H1 (cell line): ENCODE data around the gene ERAP2. TPM values are rescaled to one million over a fixed set of nuclear protein-coding genes. Genes with fewer than 3 reads are reported as not detected.

ENCODE experiments used
- CTCF ChIA-PET: fragments of 300-600 bp; sonication (Branson Sonifier 250); formaldehyde crosslinking; loops from one replicate; lab custom pipeline; 2021; ENCODE audit not compliant: partially characterized antibody; lab: Charles Lee
- POLR2A ChIA-PET: fragments of 300-600 bp; sonication (Branson Sonifier 250); formaldehyde crosslinking; loops from one replicate; lab custom pipeline; 2021; ENCODE audit warnings: inconsistent platforms; ENCODE audit not compliant: partially characterized antibody; lab: Charles Lee
- DNase-seq, 2 experiments: peaks; one replicate each; pipeline versions ENCODE4 v3.0.0 to v3.0.0-alpha.2; 2010 to 2022; ENCODE audit warnings: low spot score in 2 of 2, low read depth in 1 of 2, mixed read lengths in 1 of 2
- FAIRE-seq: peaks from 2 replicates; lab custom pipeline; 2011; peaks lifted over from hg19 to GRCh38; lab: Jason Lieb, UNC
- H2AFZ ChIP-seq: 2 replicates; pipeline ENCODE4 v1.8.1; 2012; ENCODE audit warnings: low read length, inconsistent platforms
- H2AK5ac ChIP-seq: 2 replicates; pipeline ENCODE4 v1.6.1; 2013; ENCODE audit warnings: low read depth, low read length
- H2BK120ac ChIP-seq: replicated peaks from 2 replicates; pipeline ENCODE3; 2013; ENCODE audit warnings: low read depth, low read length, inconsistent platforms
- H2BK12ac ChIP-seq: 2 replicates; pipeline ENCODE4 v1.6.1; 2013; ENCODE audit warnings: low read depth, low read length
- H2BK15ac ChIP-seq: 2 replicates; pipeline ENCODE4 v1.6.1; 2013; ENCODE audit warnings: low read length
- H2BK20ac ChIP-seq: 2 replicates; pipeline ENCODE4 v1.6.1; 2013; ENCODE audit warnings: low read length
- H2BK5ac ChIP-seq: 2 replicates; pipeline ENCODE4 v1.6.1; 2013; ENCODE audit warnings: low read depth, low read length
- H3K14ac ChIP-seq: 2 replicates; pipeline ENCODE4 v1.6.1; 2013; ENCODE audit warnings: inconsistent platforms; ENCODE audit not compliant: insufficient read length
- H3K18ac ChIP-seq: 2 replicates; pipeline ENCODE4 v1.6.1; 2013; ENCODE audit warnings: low read length; ENCODE audit errors: extremely low read depth
- H3K23ac ChIP-seq: 2 replicates; pipeline ENCODE4 v1.6.1; 2013; ENCODE audit warnings: inconsistent platforms; ENCODE audit not compliant: insufficient read length
- H3K23me2 ChIP-seq: 2 replicates; pipeline ENCODE4 v1.6.1; 2013; ENCODE audit warnings: low read depth, low read length
- H3K27ac ChIP-seq: 2 replicates; pipeline ENCODE4 v1.6.1; 2011; ENCODE audit warnings: low read depth, low read length, inconsistent platforms
- H3K27me3 ChIP-seq, 4 experiments: replicated peaks in 1 of 4; 1 replicate in 1 of 4; 2 replicates in 3 of 4; pipeline versions ENCODE4 v1.6.1 to v1.8.1; 2011 to 2013; ENCODE audit warnings: low read length in 3 of 4, mild to moderate bottlenecking in 3 of 4, inconsistent platforms in 2 of 4, mixed read lengths in 2 of 4, moderate library complexity in 1 of 4; ENCODE audit not compliant: control insufficient read depth in 3 of 4, insufficient read depth in 3 of 4; ENCODE audit errors: extremely low read depth in 1 of 4
- H3K36me3 ChIP-seq, 4 experiments: 2 replicates each; pipeline versions ENCODE4 v1.6.1 to v1.8.1; 2011 to 2013; ENCODE audit warnings: mild to moderate bottlenecking in 4 of 4, low read length in 3 of 4, moderate library complexity in 2 of 4, control low read depth in 1 of 4, inconsistent platforms in 1 of 4; ENCODE audit not compliant: insufficient read depth in 4 of 4, control insufficient read depth in 2 of 4
- H3K4ac ChIP-seq: replicated peaks from 2 replicates; pipeline ENCODE3; 2013; ENCODE audit warnings: low read length, low read depth, mixed read lengths, inconsistent platforms; ENCODE audit not compliant: insufficient read length
- H3K4me1 ChIP-seq, 4 experiments: replicated peaks in 1 of 4; 1 replicate in 1 of 4; 2 replicates in 3 of 4; pipeline versions ENCODE4 v1.6.1 to v1.8.1; 2011 to 2013; ENCODE audit warnings: low read length in 3 of 4, inconsistent platforms in 2 of 4, mixed read lengths in 1 of 4; ENCODE audit not compliant: insufficient read depth in 4 of 4, control insufficient read depth in 3 of 4
- H3K4me2 ChIP-seq, 2 experiments: 2 replicates each; pipeline versions ENCODE4 v1.6.1 to v1.8.1; 2011 to 2013; ENCODE audit warnings: low read depth in 2 of 2, low read length in 2 of 2, control low read depth in 1 of 2, inconsistent platforms in 1 of 2, mild to moderate bottlenecking in 1 of 2; ENCODE audit not compliant: insufficient read depth in 1 of 2
- H3K4me3 ChIP-seq, 4 experiments: fragments of 200-600, 300-600 bp in 1 of 4; sonication (generic), shearing (Covaris generic), sonication (Bioruptor Twin) in 1 of 4; 2 replicates each; pipeline versions ENCODE4 v1.5.1 to v1.8.1; 2011 to 2016; ENCODE audit warnings: low read length in 4 of 4, low read depth in 3 of 4, control low read depth in 2 of 4, inconsistent platforms in 2 of 4, mild to moderate bottlenecking in 2 of 4, mixed read lengths in 1 of 4, moderate library complexity in 1 of 4; ENCODE audit not compliant: insufficient read depth in 2 of 4; ENCODE audit errors: extremely low read depth in 1 of 4
- H3K56ac ChIP-seq: replicated peaks from 2 replicates; pipeline ENCODE3; 2013; ENCODE audit warnings: low read depth, mild to moderate bottlenecking, mixed read lengths, low read length, inconsistent platforms; ENCODE audit not compliant: insufficient read length
- H3K79me1 ChIP-seq: 2 replicates; pipeline ENCODE4 v1.6.1; 2013; ENCODE audit warnings: low read depth, low read length, control low read depth
- H3K79me2 ChIP-seq, 2 experiments: 2 replicates each; pipeline versions ENCODE4 v1.6.1 to v1.8.1; 2012 to 2013; ENCODE audit warnings: low read length in 2 of 2, mild to moderate bottlenecking in 2 of 2, inconsistent platforms in 1 of 2; ENCODE audit not compliant: insufficient read depth in 2 of 2, control insufficient read depth in 1 of 2
- H3K9ac ChIP-seq, 4 experiments: replicated peaks in 1 of 4; 1 replicate in 1 of 4; 2 replicates in 3 of 4; pipeline versions ENCODE4 v1.6.1 to v1.8.1; 2011 to 2013; ENCODE audit warnings: low read depth in 3 of 4, low read length in 3 of 4, control low read depth in 2 of 4, mild to moderate bottlenecking in 2 of 4, moderate library complexity in 2 of 4, inconsistent platforms in 1 of 4; ENCODE audit errors: extremely low read depth in 1 of 4
- H3K9me3 ChIP-seq, 2 experiments: 2 replicates each; pipeline versions ENCODE4 v1.6.1 to v1.8.1; 2012 to 2013; ENCODE audit warnings: mild to moderate bottlenecking in 2 of 2, moderate library complexity in 2 of 2, control low read depth in 1 of 2, inconsistent platforms in 1 of 2, low read depth in 1 of 2, low read length in 1 of 2, mixed read lengths in 1 of 2; ENCODE audit not compliant: insufficient read depth in 2 of 2
- H4K20me1 ChIP-seq, 2 experiments: replicated peaks in 1 of 2; 2 replicates each; pipeline versions ENCODE3 to v1.8.1; 2011 to 2013; ENCODE audit warnings: inconsistent platforms in 2 of 2, low read length in 2 of 2, mild to moderate bottlenecking in 1 of 2; ENCODE audit not compliant: insufficient read depth in 2 of 2, control insufficient read depth in 1 of 2
- H4K5ac ChIP-seq: 2 replicates; pipeline ENCODE4 v1.6.1; 2013; ENCODE audit warnings: low read length, low read depth, mixed read lengths, inconsistent platforms; ENCODE audit not compliant: insufficient read length
- H4K8ac ChIP-seq: 2 replicates; pipeline ENCODE4 v1.8.0; 2013; ENCODE audit warnings: mild to moderate bottlenecking, moderate library complexity, low read length, inconsistent platforms; ENCODE audit not compliant: insufficient read depth; ENCODE audit errors: extremely low read depth
- H4K91ac ChIP-seq: replicated peaks from 2 replicates; pipeline ENCODE3; 2013; ENCODE audit warnings: low read length, mixed read lengths, inconsistent platforms; ENCODE audit not compliant: insufficient read length
- CHD1 ChIP-seq: IDR thresholded peaks from 2 replicates; pipeline ENCODE4 v1.6.1; 2012; ENCODE audit warnings: low read depth, low read length, improper control_type of control experiment
- FOSL1 ChIP-seq: IDR thresholded peaks from 2 replicates; pipeline ENCODE4 v1.6.1; 2011; ENCODE audit warnings: mild to moderate bottlenecking, low read depth, low read length, moderate library complexity; ENCODE audit not compliant: insufficient read depth
- HDAC6 ChIP-seq: IDR thresholded peaks from one replicate; pipeline ENCODE4 v1.7.1; 2012; ENCODE audit warnings: low read depth, mild to moderate bottlenecking, inconsistent platforms, low read length, moderate library complexity
- PHF8 ChIP-seq: fragments of 200-600 bp; sonication (generic); conservative IDR thresholded peaks from 2 replicates; pipeline ENCODE4 v1.7.1; 2012; ENCODE audit warnings: low read depth, mild to moderate bottlenecking, inconsistent platforms, low read length, moderate library complexity
- POU5F1 ChIP-seq: IDR thresholded peaks from 2 replicates; pipeline ENCODE4 v1.6.1; 2011; ENCODE audit warnings: low read depth, mild to moderate bottlenecking, low read length, moderate library complexity
- TBP ChIP-seq: IDR thresholded peaks from 2 replicates; pipeline ENCODE4 v1.6.1; 2011; ENCODE audit warnings: low read depth, low read length, improper control_type of control experiment
- TCF12 ChIP-seq: IDR thresholded peaks from 2 replicates; pipeline ENCODE4 v1.6.1; 2011; ENCODE audit warnings: low read depth, mild to moderate bottlenecking, low read length
- YY1 ChIP-seq: IDR thresholded peaks from 2 replicates; pipeline ENCODE4 v1.6.1; 2011; ENCODE audit warnings: low read depth, mild to moderate bottlenecking, low read length
- WGBS, 2 experiments: shearing (Covaris generic) in 1 of 2; methylation state at CpG; one replicate each; pipeline versions ENCODE4 v1.1.6 to v1.1.7; 2013 to 2015; ENCODE audit warnings: low lambda C conversion rate in 2 of 2, mixed read lengths in 2 of 2, inconsistent platforms in 1 of 2, low coverage in 1 of 2, missing lambda C conversion rate in 1 of 2; ENCODE audit not compliant: insufficient replicate concordance in 2 of 2, insufficient coverage in 1 of 2, insufficient read length in 1 of 2; ENCODE audit errors: extremely low coverage in 1 of 2, missing lambda C conversion rate in 1 of 2; 5-methylcytosine and 5-hydroxymethylcytosine counted together
- polyA plus RNA-seq, 7 experiments: library from polyadenylated mRNA; depleted of rRNA in 3 of 7; stranded (reverse) in 5 of 7; unstranded in 2 of 7; fragments of >200 nt in 5 of 7; fragments of 200-250 nt in 2 of 7; gene quantifications; 1 replicate in 5 of 7; 2 replicates in 1 of 7; 4 replicates in 1 of 7; pipeline versions ENCODE4 v1.2.1 to v1.2.3, GENCODE V29; 2011 to 2013; ENCODE audit warnings: missing spikeins in 2 of 7, mixed read lengths in 2 of 7
- total RNA-seq: library from RNA; stranded (reverse); fragmentation: NEBNext Ultra II Directional; extraction: Animal tissue kit (Norgen Biotek cat#: 25700); gene quantifications from 2 replicates; pipeline ENCODE4 v1.2.1, GENCODE V29; 2021
- TF ChIP-seq, protein P1 (sequence below): IDR thresholded peaks from 2 replicates; pipeline ENCODE4 v1.6.1; 2011; ENCODE audit warnings: low read length, improper control_type of control experiment
- TF ChIP-seq, protein P2 (sequence below): IDR thresholded peaks from 2 replicates; pipeline ENCODE4 v1.6.1; 2012; ENCODE audit warnings: low read length, inconsistent platforms

The ERAP2 gene
- total and polyA plus RNA-seq, 2 of the 8 experiments (the other 6 are each of a cell fraction or from before 2014, with no cell fraction given): 0.14 TPM; not detected in 1

DNA sequence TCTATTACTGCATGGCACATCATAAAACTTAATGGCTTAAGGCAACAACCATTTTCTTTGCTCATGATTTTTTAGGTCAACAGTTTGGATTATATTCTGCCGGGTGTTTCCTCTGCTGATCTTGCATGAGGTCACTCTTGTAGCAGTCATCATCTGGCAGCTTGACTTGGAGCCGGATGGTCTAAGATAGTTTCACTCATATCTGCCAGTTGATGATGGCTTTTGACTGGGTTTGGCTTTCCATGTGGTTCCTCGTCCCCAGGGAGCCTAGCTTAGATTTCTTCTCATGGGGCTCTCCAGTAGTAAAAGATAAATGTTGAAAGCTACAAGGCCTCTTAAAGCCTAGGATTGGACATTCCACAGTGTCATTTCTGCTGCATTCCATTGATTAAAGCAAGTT is 87.0 kb downstream of the ERAP2 start:
- no peak overlapping the region for H3K27ac ChIP-seq
- no peaks in the 10 kb centered on the region for H3K23me2 ChIP-seq
- no peak overlapping the region for H3K14ac ChIP-seq
- H3K9ac ChIP-seq: no peak overlapping the region
- H2BK120ac ChIP-seq: no peak overlapping the region
- no peak for TF ChIP-seq POU5F1
- TF ChIP-seq TBP: no peak
- TF ChIP-seq CHD1: no peak
- no peak for TF ChIP-seq TCF12
- TF ChIP-seq, protein P1, sequence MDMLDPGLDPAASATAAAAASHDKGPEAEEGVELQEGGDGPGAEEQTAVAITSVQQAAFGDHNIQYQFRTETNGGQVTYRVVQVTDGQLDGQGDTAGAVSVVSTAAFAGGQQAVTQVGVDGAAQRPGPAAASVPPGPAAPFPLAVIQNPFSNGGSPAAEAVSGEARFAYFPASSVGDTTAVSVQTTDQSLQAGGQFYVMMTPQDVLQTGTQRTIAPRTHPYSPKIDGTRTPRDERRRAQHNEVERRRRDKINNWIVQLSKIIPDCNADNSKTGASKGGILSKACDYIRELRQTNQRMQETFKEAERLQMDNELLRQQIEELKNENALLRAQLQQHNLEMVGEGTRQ: no peak
- TF ChIP-seq HDAC6: no peak
- TF ChIP-seq, protein P2, sequence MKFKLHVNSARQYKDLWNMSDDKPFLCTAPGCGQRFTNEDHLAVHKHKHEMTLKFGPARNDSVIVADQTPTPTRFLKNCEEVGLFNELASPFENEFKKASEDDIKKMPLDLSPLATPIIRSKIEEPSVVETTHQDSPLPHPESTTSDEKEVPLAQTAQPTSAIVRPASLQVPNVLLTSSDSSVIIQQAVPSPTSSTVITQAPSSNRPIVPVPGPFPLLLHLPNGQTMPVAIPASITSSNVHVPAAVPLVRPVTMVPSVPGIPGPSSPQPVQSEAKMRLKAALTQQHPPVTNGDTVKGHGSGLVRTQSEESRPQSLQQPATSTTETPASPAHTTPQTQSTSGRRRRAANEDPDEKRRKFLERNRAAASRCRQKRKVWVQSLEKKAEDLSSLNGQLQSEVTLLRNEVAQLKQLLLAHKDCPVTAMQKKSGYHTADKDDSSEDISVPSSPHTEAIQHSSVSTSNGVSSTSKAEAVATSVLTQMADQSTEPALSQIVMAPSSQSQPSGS: no peak
- no peak for TF ChIP-seq FOSL1
- no peak for TF ChIP-seq PHF8
- no peak for TF ChIP-seq YY1
- no peak overlapping the region for H4K8ac ChIP-seq
- no peak overlapping the region for H3K4ac ChIP-seq
- H3K23ac ChIP-seq: no peak overlapping the region
- ChIA-PET CTCF (interaction anchor here (1.3 kb wide), 1 partner anchor 211 kb away, joined by 3 read pairs; no protein-coding TSS in a partner anchor), POLR2A (no interaction called here)
- H3K4me3 ChIP-seq: no peak overlapping the region
- H3K4me2 ChIP-seq: no peak overlapping the region
- no peak overlapping the region for H4K5ac ChIP-seq
- no peaks in the 10 kb centered on the region for H4K20me1 ChIP-seq
- FAIRE-seq (no peak), DNase-seq (no peak)
- no peak overlapping the region for H2BK15ac ChIP-seq
- no peaks in the 10 kb centered on the region for H3K79me2 ChIP-seq
- no peak overlapping the region for H2BK12ac ChIP-seq
- H3K4me1 ChIP-seq: no peaks in the 10 kb centered on the region
- H3K9me3 ChIP-seq: no peaks in the 10 kb centered on the region
- no peak overlapping the region for H2BK20ac ChIP-seq
- no peak overlapping the region for H2AFZ ChIP-seq
- H3K27me3 ChIP-seq: no peaks in the 10 kb centered on the region
- H3K56ac ChIP-seq: no peak overlapping the region
- H3K18ac ChIP-seq: no peak overlapping the region
- no peak overlapping the region for H2AK5ac ChIP-seq
- no peaks in the 10 kb centered on the region for H3K79me1 ChIP-seq
- no peak overlapping the region for H4K91ac ChIP-seq
- no peaks in the 10 kb centered on the region for H3K36me3 ChIP-seq
- 89% methylated on average over 3 of the region's 3 CpGs; no CpG with 5 or more reads in 1 of the 2 experiments for WGBS, 2 experiments
- H2BK5ac ChIP-seq: no peak overlapping the region
